ENCODE measurements around the gene CADM1. TPM values are rescaled to one million over a fixed set of nuclear protein-coding genes. Genes with fewer than 3 reads are reported as not detected.

The CADM1 gene
- total and polyA plus RNA-seq, 8 donors, result 6.3 to 38.8 (median 24.5) TPM

- Histone ChIP-seq H3K36me3 (no peaks in the 10 kb centered on the region), H3K27ac (no peak overlapping the region), H3K4me1 (no peaks in the 10 kb centered on the region), H3K9me3 (no peaks in the 10 kb centered on the region), H3K27me3 (no peaks in the 10 kb centered on the region), H3K4me3 (no peak overlapping the region)
- DNase-seq (no peak), FAIRE-seq (no peak), ATAC-seq (no peak)
- intact Hi-C loops (cut with DNase I), result no loop called here
- TF ChIP-seq CTCF (IDR thresholded peaks at IDR 0.05), result no peak
These were observed 31.6 kb upstream of the CADM1 start for GRCh38 chr11:115535781-115536180.

GRCh38 chr11:115530752-115531151, 26.5 kb upstream of the CADM1 start:
- H3K4me1 ChIP-seq, result no peaks in the 10 kb centered on the region
- H3K9me3 ChIP-seq, result no peaks in the 10 kb centered on the region
- H3K27ac ChIP-seq, result no peak overlapping the region
- TF ChIP-seq CTCF (IDR thresholded peaks at IDR 0.05), result no peak
- no peak for FAIRE-seq
- no peaks in the 10 kb centered on the region for H3K27me3 ChIP-seq
- WGBS, 2 donors, result 47 to 56% methylated on average over 4 of the region's 4 CpGs
- H3K4me3 ChIP-seq, result no peak overlapping the region
- intact Hi-C loops (cut with DNase I), result no loop called here
- no peak for DNase-seq
- ATAC-seq, result no peak
- no peaks in the 10 kb centered on the region for H3K36me3 ChIP-seq

GRCh38 chr11:115528225-115528624, 24.0 kb upstream of the CADM1 start:
- no peaks in the 10 kb centered on the region for H3K36me3 ChIP-seq
- ATAC-seq, result peak in 1 of 4 donors; percentile 22
- no peaks in the 10 kb centered on the region for H3K27me3 ChIP-seq
- no peak overlapping the region for H3K4me3 ChIP-seq
- FAIRE-seq, result no peak
- H3K27ac ChIP-seq, result peak overlapping the region in 3 of 4 donors; percentile 41 to 71 (median 54)
- intact Hi-C loops (cut with DNase I), result no loop called here
- 47 to 55% methylated on average over 6 of the region's 6 CpGs for WGBS, 2 donors
- H3K9me3 ChIP-seq, result no peaks in the 10 kb centered on the region
- no peaks in the 10 kb centered on the region for H3K4me1 ChIP-seq
- no peak for TF ChIP-seq CTCF (IDR thresholded peaks at IDR 0.05)
- no peak for DNase-seq

GRCh38 chr11:115527534-115528125, 23.4 kb upstream of the CADM1 start:
- Histone ChIP-seq H3K36me3 (no peaks in the 10 kb centered on the region), H3K27me3 (no peaks in the 10 kb centered on the region), H3K27ac (peak overlapping the region in 3 of 4 donors; percentile 41 to 71 (median 54)), H3K4me3 (no peak overlapping the region), H3K4me1 (no peaks in the 10 kb centered on the region), H3K9me3 (no peaks in the 10 kb centered on the region)
- no peak for TF ChIP-seq CTCF (IDR thresholded peaks at IDR 0.05)
- FAIRE-seq, result no peak
- peak in 1 of 6 donors; percentile 6 for DNase-seq
- intact Hi-C loops (cut with DNase I), result no loop called here
- peak; percentile 48 to 88 (median 82) for ATAC-seq
- WGBS, 2 donors, result 76 to 78% methylated on average over 2 of the region's 2 CpGs

- intact Hi-C loops (cut with DNase I), result no loop called here
- no peaks in the 10 kb centered on the region for H3K36me3 ChIP-seq
- no peak for TF ChIP-seq CTCF (IDR thresholded peaks at IDR 0.05)
These were observed 21.4 kb upstream of the CADM1 start for GRCh38 chr11:115525531-115526006.

More at GRCh38 chr11:115525531-115526006, 21.4 kb upstream of the CADM1 start:
- Histone ChIP-seq H3K9me3 (no peaks in the 10 kb centered on the region), H3K27ac (no peak overlapping the region), H3K4me3 (no peak overlapping the region), H3K27me3 (no peaks in the 10 kb centered on the region), H3K4me1 (no peaks in the 10 kb centered on the region)
- no peak for DNase-seq
- no peak for FAIRE-seq
- ATAC-seq, result no peak
- whole genome bisulfite sequencing, 2 donors, result 59 to 71% methylated on average over 9 of the region's 9 CpGs
